NCI-H2171 treated with DMSO at 0.1 percent for 48 hours (cell line): ENCODE data around the gene HMGXB4.
"Not testable (repeated sequence)": the region's sequence is repeated elsewhere in the genome, so short reads cannot be mapped to it uniquely, and the experiment has no call there.

ENCODE experiments used
- DNase-seq: peaks from one replicate; lab custom pipeline; 2025; lab: John Stamatoyannopoulos, UW

HMGXB4 gene

GRCh38 chr22:35257321-35258190, at the start of gene HMGXB4:
Gene HMGXB4, plus strand, starts transcription at chr22:35257493. Its CDS starts 4,898 bp downstream, at chr22:35262391.
- DNase-seq = peak; percentile 87

GRCh38 chr22:35208003-35208402, 49.3 kb upstream of the HMGXB4 start:
- no peak for DNase-seq

GRCh38 chr22:35209203-35209602, 48.1 kb upstream of the HMGXB4 start:
- peak; percentile 46 for DNase-seq

GRCh38 chr22:35212009-35212408, 45.3 kb upstream of the HMGXB4 start:
- DNase-seq = no peak

GRCh38 chr22:35212996-35213395, 44.3 kb upstream of the HMGXB4 start:
- DNase-seq = no peak

- no peak for DNase-seq
Observed at GRCh38 chr22:35214968-35215367, 42.3 kb upstream of the HMGXB4 start.

- no peak for DNase-seq
Observed at GRCh38 chr22:35215993-35216392, 41.3 kb upstream of the HMGXB4 start.

- DNase-seq = no peak
Observed at GRCh38 chr22:35217527-35217926, 39.8 kb upstream of the HMGXB4 start.

GRCh38 chr22:35218079-35218478, 39.2 kb upstream of the HMGXB4 start:
- DNase-seq = no peak

- no peak for DNase-seq
Observed at GRCh38 chr22:35219012-35219411, 38.3 kb upstream of the HMGXB4 start.

- DNase-seq = no peak
Observed at GRCh38 chr22:35220221-35220620, 37.1 kb upstream of the HMGXB4 start.

GRCh38 chr22:35225010-35225409, 32.3 kb upstream of the HMGXB4 start:
- no peak for DNase-seq

- DNase-seq = no peak
Observed at GRCh38 chr22:35226958-35227647, 30.2 kb upstream of the HMGXB4 start.

GRCh38 chr22:35229865-35230264, 27.4 kb upstream of the HMGXB4 start:
- DNase-seq = no peak

GRCh38 chr22:35230417-35230816, 26.9 kb upstream of the HMGXB4 start:
- DNase-seq = no peak

GRCh38 chr22:35230839-35231584, 26.3 kb upstream of the HMGXB4 start:
- no peak for DNase-seq

- DNase-seq = peak; percentile 88
Observed at GRCh38 chr22:35231585-35232084, 25.7 kb upstream of the HMGXB4 start.

- not testable (repeated sequence) for DNase-seq
Observed at GRCh38 chr22:35238749-35239148, 18.5 kb upstream of the HMGXB4 start.

- not testable (repeated sequence) for DNase-seq
Observed at GRCh38 chr22:35244507-35244906, 12.8 kb upstream of the HMGXB4 start.

- DNase-seq = no peak
Observed at GRCh38 chr22:35250156-35250555, 7.1 kb upstream of the HMGXB4 start.

- no peak for DNase-seq
Observed at GRCh38 chr22:35253946-35254345, 3.3 kb upstream of the HMGXB4 start.

- DNase-seq = no peak
Observed at GRCh38 chr22:35257002-35257320, 332 bp upstream of the HMGXB4 start.
